GM19438 (cell line): ENCODE data around the gene S100A13.
"Not testable (repeated sequence)": the region's sequence is repeated elsewhere in the genome, so short reads cannot be mapped to it uniquely, and the experiment has no call there.

Experiments
- ATAC-seq: cut with Tn5 transposase; IDR thresholded peaks from one replicate; pipeline ENCODE4 v1.9.1; 2021; ENCODE audit warnings: low read depth; ENCODE audit not compliant: unreplicated experiment

The S100A13 gene

DNA sequence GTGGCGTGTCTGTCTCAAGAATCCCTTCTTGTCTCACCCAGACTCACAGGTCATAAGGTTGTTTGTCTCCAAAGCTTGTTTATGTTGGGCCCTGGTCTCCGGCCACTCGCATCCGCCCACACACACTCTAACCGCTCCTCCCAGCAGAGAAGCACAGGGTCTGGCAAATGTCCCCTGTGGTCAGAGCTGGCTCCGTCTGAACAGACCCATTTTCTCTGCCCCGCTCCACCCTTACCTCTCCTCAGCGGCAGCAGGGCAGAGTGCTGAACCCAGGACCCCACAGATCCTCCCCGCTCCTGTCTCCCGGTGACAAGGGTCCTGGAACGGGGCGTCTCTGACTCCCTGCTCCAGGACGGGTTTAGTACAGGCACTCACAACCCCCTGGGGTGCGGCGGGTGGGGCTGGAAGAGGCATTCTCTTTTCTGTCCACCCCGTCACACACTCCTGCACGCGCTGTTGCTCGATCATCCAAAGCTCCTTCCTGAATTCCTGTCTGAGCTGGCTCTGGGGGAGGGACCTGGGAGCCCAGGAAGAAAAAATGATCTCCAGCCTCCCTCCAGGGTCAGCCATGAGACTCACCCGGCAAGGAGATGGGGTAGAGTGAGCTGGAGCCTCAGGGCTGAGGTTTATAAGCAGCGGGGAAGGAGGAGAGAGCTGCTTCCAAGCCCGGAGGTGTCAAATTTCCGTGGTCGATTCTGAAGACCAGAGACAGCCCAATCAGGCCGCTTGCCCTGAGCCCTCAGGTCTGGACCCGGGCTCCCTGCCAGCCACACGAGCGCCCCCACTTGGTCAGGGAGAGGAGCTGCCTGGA lies at the start of gene S100A13:
Gene S100A13 (minus strand): TSS at position 602 of the 811 bp plus-strand sequence. CDS start 1,033 bp downstream, outside the sequence.
- no peak for ATAC-seq

DNA sequence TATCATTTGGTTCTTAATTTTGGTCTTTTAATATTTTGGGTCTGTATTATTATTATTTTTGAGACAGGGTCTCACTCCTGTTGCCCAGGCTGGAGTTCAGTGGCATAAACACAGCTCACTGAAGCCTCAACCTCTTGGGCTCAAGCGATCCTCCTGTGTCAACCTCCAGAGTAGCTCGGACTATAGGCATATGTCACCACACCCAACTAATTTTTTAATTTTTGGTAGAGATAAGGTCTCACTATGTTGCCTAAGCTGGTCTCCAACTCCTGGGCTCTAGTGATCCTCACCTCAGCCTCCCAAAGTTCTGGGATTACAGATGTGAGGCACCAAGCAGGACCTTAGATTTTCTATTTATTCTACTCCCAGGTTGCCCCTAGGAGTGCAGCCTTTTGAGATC lies 46.2 kb upstream of the S100A13 start:
- no peak for ATAC-seq

DNA sequence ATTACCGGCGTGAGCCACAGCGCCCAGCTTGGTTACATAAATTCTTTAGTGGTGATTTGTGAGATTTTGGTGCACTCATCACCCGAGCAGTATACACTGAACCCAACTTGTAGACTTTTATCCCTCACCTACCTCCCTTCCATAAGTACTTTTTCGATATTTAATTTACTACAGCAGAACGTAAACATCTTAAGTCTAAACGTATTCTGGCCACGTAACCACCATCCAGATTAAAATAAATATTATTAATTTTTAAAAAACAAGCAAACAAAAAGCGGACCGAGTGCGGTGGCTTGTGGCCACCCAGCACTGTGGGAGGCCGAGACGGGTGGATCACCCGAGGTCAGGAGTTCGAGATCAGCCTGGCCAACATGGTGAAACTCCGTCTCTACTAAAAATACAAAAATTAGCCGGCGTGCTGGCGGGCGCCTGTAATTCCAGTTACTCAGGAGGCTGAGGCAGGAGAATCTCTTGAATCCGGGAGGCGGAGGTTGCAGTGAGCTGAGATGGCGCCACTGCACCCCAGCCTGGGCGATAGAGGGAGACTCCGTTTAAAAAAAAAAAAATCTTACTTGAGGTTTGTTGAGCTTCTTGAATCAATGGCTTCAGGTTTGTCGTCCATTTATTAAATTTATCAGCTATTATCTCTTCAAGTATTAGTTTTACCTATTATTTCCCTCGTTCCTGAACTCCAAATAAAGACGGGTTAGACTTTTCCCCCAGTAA lies 44.5 kb upstream of the S100A13 start:
- ATAC-seq, result peak; percentile 20

DNA sequence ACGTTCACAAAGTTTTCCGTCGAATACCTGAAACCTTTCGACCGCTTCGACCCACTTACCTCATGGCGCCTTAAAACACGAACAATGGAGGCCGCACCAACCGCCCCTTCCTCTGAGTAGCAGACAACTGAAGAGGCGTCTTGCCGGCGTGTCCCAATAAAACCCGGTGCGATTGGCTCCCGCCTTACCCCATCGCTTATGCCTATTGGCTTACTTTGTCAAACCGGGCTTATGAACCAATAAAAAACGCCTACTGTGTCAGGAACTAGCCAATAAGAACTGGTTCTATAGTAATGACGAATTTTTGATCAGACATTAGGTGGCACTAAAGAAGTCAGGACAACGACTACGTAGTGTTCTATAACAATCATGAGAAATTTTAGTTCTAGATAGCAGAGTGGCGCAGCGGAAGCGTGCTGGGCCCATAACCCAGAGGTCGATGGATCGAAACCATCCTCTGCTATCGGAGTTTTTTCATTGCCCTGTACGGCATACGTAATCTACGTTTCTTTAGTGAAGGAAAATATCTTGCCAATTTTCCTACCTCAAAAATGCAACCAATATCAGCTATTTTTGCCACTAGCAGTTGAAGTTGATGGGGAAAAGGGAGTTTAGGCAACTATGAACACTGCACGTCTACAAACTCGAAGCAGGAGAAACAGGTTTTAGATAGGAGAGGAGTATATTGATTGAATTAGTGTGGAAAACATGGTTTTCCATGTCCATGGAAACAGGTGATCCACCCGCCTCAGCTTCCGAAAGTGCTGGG lies 43.7 kb upstream of the S100A13 start, which contains the start of gene ILF2:
Gene ILF2 (minus strand): TSS at position 135 of the 769 bp plus-strand sequence. CDS start 71 bp downstream, at position 64.
- ATAC-seq, result peak; percentile 87

DNA sequence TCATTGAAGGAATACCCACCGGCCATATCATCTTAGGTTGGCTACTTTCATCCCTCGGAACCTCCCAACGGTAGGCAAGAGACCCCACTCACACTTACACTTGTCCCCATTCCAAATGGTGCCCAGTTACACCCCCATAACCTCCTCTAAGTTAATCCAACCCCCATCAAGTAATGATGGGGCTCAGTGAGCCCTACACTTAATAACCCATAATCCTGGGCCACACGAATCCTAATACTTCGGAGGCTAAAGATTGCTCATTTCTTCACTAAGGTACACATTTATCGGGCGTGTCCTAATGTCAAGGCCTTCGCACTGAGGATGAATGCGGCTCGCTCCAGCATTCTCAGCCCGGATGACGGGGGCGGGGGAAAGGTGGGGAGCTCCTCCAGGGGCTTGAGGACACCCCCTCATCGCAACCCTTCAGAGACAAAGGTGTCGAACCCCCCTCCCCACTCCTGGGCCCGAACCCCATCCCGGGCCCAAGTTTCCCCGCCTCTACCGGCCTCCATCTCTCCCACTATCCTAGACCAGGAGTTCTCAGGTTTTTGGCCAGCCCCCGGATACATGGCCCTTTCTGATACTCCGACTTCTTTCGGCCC lies 43.1 kb upstream of the S100A13 start:
- ATAC-seq, result no peak

DNA sequence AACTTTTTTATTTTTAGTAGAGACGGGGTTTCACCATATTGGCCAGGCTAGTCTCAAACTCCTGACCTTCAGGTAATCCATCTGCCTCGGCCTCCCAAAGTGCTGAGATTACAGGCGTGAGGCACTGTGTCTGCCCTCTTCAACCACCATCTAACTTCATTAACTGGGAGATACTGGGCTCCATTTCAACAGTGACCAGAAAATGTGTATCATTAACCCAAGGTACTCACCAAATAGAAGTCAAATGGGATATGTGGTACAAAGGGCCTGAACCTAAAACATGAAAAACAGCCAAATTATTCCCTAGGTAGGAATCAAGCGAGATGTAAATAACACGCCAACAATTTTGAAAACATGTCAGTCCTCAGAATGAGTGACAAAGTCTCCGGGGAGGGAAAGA lies 42.3 kb upstream of the S100A13 start:
- no peak for ATAC-seq

DNA sequence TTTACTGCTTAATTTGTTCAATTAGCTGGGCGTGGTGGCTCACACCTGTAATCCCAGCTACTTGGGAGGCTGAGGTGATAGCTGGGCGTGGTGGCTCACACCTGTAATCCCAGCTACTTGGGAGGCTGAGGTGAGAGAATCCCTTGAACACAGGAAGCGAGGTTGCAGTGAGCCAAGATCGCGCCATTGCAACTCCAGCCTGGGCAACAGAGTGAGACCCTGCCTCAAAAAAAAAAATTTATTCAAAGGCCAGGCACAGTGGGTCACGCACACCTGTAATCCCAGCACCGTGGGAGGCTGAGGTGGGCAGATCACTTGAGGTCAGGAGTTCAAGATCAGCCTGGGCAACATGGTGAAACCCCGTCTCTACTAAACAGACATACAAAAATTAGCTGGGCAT lies 41.4 kb upstream of the S100A13 start:
- not testable (repeated sequence) for ATAC-seq

DNA sequence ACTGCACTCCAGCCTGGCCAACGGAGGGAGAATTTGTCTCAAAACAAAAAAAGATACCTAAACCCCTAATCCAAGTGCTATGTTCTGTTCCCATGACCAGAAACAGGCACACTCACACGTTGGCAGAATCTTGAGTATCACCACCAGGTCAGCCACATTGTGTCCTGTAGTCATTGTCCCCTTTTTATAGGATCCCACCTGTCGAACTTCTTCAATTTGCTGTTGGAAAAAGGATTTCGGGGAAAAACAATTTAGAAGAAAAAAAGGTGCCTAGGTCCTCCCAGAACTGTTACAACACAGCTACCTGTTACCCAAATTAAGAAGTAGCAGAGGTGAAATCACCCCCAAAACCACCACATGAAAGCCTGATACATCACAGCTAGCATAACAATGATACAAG lies 40.1 kb upstream of the S100A13 start:
- no peak for ATAC-seq

DNA sequence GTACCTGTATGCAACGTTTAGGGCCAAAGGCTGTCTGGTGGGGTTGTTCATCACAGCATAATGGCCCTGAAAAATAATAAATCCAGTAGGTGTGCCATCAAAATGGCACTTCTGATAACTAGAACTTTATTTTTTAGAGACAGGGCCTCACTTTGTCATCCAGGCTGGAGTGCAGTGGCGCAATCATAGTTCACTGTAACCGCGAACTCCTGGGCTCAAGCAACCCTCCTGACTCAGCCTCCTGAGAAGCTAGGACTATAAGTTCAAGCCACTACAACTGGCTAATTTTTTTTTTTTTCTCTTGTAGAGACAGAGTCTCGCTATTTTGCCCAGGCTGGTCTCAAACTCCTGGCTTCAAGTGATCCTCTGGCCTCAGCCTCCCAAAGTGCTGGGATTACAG lies 35.9 kb upstream of the S100A13 start:
- no peak for ATAC-seq

DNA sequence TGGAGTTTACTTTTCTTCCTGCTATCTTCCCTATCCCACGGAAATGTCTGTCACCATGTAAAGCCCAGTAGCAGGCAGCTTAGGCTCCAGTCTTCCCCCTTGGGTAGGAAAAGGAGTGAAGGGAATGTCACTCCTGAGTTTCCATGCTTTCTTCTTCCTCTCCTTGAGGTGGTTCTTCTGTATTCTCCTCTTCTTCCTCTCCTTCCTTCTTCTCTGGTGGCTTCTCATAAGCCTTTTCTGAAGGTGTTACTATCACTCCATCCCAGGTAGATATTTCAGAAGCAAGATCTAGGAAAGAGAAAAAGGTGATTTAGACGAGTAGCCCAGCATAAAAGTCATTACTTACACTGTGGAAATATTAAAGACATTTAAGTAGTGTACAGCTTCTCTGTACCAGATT lies 35.0 kb upstream of the S100A13 start:
- ATAC-seq, result no peak

DNA sequence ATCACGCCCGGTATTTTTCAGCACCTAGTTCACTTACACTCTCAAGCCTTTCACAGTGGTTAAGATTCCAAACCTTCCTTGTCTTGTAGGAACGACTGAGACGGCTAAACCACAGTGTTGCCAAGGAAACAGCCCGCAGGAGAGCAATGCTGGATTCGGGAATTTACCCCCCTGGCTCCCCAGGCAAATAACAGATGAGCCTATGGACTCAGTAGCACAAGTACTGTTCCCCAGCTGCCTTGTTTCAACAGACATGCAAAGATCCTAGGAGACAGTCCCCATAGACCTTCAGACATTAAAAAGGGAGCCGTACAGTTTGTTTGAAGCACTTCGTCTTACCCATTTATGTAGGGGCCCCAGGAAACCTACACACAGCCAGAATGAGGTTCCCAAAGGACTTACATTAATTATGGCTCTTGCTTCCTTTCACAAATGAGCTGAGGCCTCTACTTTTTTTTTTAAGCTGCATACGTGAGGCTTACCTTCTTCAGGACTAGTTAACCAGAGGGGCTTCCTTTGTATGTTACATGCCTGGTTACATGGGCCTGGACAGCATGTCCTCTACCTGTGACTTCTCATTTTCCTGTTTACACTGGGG lies 33.9 kb upstream of the S100A13 start:
- no peak for ATAC-seq

DNA sequence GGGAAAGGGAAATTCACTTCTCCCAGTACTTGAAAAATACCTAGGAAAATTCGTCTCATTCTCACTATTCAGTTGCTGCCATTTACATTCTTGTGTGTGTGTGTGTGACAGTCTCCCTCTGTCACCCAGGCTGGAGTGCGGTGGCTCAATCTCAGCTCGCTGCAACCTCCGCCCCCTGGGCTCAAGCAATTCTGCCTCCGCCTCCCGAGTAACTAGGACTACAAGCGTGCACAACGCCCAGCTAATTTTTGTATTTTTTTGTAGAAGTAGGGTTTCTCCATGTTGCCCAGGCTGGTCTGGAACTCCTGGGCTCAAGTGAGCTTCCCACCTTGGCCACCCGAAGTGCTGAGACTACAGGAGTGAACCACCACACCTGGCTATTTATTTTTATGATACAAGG lies 32.4 kb upstream of the S100A13 start:
- ATAC-seq, result no peak

DNA sequence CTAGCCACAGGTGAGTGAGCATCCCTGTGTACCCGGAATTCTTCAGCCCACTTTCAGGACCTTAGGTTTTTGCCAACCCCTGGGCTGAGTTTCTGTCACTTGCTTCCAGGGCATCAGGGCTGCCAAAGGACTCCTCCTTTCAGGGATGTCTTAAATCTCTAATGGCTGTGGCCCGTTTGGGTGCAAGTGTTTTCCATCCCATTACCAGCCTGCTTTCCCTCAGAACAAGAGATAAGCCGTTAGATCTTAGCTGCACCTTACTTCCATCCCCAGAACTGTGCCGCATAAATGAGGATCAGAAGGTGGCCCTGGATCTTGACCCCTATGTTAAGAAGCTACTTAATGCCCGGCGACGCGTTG lies 31.9 kb upstream of the S100A13 start:
- no peak for ATAC-seq

DNA sequence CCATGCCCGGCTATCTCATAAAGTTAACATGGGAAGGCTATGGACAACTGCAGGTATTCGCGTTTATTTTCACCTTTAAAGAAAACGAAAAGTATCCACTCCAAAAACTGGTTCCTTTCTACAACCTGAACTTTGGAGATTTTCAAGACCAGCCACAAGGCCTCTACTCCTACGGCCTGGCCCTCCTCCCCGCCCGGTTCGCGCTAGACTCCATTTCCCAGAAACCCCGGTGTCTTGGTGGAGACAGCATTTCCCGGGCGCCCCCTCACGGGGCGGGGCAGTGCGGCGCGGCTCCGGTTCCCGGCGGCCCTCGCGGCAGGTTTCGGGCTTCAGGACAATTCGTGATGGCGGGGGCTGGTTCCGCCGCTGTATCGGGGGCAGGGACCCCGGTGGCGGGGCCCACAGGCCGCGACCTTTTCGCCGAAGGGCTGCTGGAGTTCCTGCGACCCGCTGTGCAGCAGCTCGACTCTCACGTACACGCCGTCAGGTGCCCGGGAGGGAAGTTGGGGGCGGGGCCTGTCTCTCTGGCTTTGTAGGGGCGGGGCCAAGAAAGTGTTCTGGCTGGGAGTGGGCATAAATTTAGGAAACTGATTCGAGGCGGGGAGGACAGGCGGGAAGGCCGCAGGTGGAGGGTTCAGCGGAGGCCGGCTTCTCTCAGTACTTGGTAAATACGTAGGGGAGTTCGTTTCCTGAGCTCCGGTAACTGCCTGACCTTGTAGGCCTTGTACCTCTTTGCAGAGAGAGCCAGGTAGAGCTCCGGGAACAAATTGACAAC lies 31.3 kb upstream of the S100A13 start, which contains the start of gene SNAPIN:
Gene SNAPIN (plus strand): TSS at position 304 of the 775 bp plus-strand sequence. CDS start 41 bp downstream, at position 345.
- ATAC-seq, result peak; percentile 90

DNA sequence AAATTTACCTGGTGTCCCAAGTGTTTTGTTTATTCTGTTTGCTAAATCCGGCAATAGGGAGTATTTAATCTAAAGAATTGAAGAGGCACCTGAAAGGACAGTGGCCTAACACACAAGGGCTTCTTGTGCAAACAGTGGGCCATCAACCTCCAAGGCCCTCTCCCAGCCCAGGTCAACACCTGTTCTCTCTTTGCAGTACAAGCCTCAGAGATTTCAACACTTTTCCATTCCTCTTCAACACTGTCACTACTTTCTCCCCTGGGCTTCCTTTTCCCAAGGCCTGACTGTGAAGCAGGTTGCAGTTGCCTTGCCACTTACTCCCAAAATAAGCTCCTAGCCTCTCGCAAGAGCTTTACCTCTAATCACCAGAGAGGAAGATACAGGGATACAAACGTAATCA lies 28.0 kb upstream of the S100A13 start:
- no peak for ATAC-seq

DNA sequence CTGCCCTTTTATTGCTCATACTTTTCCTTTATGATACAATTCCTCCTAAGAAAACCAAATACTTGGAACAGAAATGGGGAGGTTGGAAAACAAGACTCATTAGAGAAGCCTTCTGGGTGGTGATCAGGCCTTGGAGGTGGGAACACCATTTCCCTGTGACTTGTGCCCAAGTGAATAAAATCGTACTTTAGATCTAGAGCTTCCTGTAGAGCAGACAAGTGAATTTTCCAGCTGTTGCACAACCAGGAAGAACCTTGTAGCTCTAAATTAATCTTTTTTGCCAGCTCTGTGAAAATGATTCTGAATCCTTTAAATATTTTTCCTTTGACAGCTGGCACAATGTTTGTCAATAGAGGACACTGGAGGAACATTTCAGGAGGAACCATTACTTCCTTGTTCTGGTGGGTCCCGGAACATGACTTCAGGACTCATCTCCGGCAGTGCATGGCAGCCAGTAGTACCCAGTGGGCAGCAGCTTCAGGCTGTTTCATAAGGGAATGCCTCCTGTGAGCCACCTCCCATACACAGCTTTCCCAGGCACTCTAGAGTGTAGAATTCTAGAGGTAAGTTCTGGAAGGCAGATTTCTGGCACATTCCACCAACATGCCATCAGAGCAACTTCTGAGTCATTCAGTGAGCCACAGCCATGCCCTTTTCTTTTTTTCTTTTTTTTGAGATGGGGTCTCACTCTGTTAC lies 25.6 kb upstream of the S100A13 start:
- ATAC-seq, result no peak

DNA sequence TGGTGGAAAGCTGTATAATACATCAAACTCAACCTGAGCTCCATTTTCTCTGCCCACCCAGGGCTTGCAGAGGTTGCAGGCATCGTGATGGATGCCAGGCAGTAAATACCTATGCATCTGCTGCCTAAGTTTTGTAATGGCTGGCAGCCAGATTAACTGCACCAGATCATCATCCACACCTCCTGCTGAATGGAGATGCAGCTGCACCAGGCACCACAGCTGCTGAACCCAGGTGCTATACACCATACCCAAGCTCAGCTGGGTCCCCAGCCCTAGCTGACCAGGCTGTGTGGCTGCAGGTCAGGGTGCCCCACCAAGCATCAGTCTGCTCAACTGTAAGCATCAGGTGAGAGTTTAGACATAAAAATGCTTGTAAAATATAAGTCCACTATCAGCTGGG lies 24.5 kb upstream of the S100A13 start:
- no peak for ATAC-seq

DNA sequence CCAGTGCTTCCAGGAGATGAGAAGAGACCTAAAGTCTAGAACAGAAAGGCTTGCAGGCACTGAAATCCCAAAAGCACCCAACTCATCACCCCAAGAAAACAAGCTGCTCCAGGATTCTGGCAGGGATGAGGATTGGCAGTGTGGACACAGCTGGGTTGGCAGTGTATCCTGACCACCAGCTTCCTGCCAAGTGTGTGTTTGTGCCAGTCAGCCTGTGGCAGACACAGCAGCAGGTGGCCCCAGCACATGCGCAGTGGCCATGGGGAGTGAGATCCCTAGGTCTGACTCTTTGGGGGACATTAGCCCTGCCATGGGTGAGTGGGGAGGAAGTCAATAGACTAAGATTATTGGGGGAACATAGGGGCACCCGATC lies 22.5 kb upstream of the S100A13 start:
- no peak for ATAC-seq
